Adipocyte (in vitro differentiated cells): Measurements from ENCODE around the gene KRT76.
"Not testable (repeated sequence)": the region's sequence is repeated elsewhere in the genome, so short reads cannot be mapped to it uniquely, and the experiment has no call there.

Experiments
- DNase-seq: peaks from one replicate; pipeline ENCODE4 v3.0.0-alpha.2; 2015; ENCODE audit warnings: low read depth
- H3K27me3 ChIP-seq: replicated peaks from 2 replicates; pipeline ENCODE4 v1.7.0; 2013; ENCODE audit warnings: mild to moderate bottlenecking, low read length, moderate library complexity; ENCODE audit not compliant: control insufficient read depth, insufficient read depth
- H3K36me3 ChIP-seq: 2 replicates; pipeline ENCODE4 v1.7.0; 2013; ENCODE audit warnings: low read length, mild to moderate bottlenecking, moderate library complexity; ENCODE audit not compliant: control insufficient read depth, insufficient read depth, severe bottlenecking
- H3K4me1 ChIP-seq: 2 replicates; pipeline ENCODE4 v1.7.0; 2013; ENCODE audit warnings: mild to moderate bottlenecking, low read length, moderate library complexity; ENCODE audit not compliant: control insufficient read depth, insufficient read depth
- H3K4me3 ChIP-seq: 2 replicates; pipeline ENCODE4 v1.7.0; 2013; ENCODE audit warnings: mild to moderate bottlenecking, low read length, moderate library complexity
- H3K9ac ChIP-seq: 2 replicates; pipeline ENCODE4 v1.7.0; 2013; ENCODE audit warnings: mild to moderate bottlenecking, low read length, moderate library complexity
- H3K9me3 ChIP-seq: 2 replicates; pipeline ENCODE4 v1.7.0; 2013; ENCODE audit warnings: mild to moderate bottlenecking, low read length, moderate library complexity; ENCODE audit not compliant: control insufficient read depth

The KRT76 gene

GRCh38 chr12:52752516-52752915 is 24.6 kb downstream of the KRT76 start:
- H3K36me3 ChIP-seq, result no peaks in the 10 kb centered on the region
- peaks cover 4% of the 10 kb centered on the region for H3K9me3 ChIP-seq
- DNase-seq, result no peak
- no peak overlapping the region for H3K4me3 ChIP-seq
- H3K4me1 ChIP-seq, result no peaks in the 10 kb centered on the region
- no peak overlapping the region for H3K9ac ChIP-seq
- peaks cover 54% of the 10 kb centered on the region for H3K27me3 ChIP-seq

DNA sequence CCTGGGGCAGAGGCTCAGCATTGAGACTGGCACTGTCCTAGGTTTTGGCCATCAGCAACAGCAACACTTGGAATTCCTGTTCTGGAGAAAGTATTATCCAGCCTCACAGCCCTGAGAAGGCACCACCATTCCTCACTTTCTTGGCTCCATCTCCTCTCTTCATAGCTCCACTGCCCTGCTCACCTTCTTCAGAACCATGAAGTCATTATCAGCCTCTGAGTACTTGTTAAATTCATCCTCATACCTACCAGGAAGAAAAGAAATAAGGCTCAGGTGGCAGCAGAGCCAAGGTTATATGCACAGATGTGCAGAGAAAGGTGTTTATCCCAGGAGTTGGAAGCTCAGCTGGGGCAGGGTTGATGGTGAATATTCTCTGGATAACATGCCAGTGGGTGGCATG is 25.4 kb downstream of the KRT76 start:
- no peak overlapping the region for H3K4me3 ChIP-seq
- peaks cover 54% of the 10 kb centered on the region for H3K27me3 ChIP-seq
- H3K9ac ChIP-seq, result no peak overlapping the region

DNA sequence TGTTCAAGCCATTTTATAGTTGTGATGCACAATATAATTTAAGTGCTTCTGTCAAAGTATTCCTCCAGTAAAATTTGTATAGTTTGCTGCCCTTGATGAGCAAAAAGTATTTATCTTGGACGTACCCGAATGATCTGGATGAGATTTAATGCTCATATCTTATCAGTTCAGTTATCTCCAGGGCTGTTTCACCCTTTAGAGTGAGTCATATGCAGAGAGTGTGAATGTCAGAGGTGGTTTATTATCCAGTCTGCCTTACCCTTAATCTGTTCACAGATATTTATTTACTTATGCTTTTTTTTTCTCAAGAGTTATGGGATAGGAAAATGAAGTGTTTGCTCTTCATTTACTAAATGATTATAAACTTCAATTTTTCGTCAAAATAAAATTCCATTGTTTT is 26.6 kb downstream of the KRT76 start:
- H3K27me3 ChIP-seq, result peaks cover 51% of the 10 kb centered on the region
- not testable (repeated sequence) for H3K4me3 ChIP-seq, H3K9ac ChIP-seq, H3K36me3 ChIP-seq, H3K4me1 ChIP-seq, H3K9me3 ChIP-seq, DNase-seq

More for the DNA sequence above, 25.4 kb downstream of the KRT76 start:
- Histone ChIP-seq H3K9me3 (peaks cover under 1% of the 10 kb centered on the region), H3K4me1 (no peaks in the 10 kb centered on the region), H3K36me3 (no peaks in the 10 kb centered on the region)
- no peak for DNase-seq

DNA sequence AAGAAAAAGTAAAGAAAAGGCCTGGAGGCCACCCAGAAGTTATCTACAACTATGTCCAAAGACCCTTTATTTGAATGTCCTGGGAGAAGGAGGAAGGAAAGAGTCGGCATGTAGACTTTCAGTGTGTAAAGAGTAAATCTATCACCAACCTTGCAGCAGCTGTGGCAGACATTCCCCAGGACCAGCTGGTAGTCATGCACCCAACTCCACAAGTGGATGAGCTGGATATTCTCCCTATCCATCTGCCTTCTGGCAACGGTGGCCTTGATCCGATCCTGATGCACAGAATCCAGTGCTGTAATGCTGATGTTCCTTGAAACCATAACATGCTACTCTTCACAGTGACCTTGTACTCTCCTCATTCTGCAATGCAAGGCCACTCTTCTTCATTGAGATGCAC is 27.3 kb downstream of the KRT76 start:
- no peak for DNase-seq
- Histone ChIP-seq H3K9ac (no peak overlapping the region), H3K27me3 (peaks cover 51% of the 10 kb centered on the region), H3K9me3 (no peaks in the 10 kb centered on the region), H3K36me3 (no peaks in the 10 kb centered on the region), H3K4me1 (no peaks in the 10 kb centered on the region), H3K4me3 (no peak overlapping the region)

DNA sequence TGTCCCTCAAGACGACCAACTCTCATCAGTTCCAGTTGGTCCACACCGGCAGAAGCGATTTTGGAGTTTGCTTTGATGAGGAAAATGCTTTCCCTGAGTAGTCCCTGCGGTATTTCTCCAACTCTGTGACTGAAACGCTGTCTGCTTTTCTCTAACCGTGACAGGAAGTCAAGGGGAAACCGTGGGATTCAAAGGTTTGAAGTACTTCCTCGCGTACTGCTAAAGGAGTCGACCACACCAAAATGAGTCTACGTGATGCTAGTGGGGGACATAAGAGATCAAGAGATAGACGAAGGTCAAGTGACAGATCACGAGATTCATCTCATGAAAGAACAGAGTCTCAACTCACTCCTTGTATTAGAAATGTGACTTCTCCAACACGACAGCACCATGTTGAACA is 28.6 kb downstream of the KRT76 start:
- Histone ChIP-seq H3K9me3 (no peaks in the 10 kb centered on the region), H3K4me1 (no peaks in the 10 kb centered on the region), H3K36me3 (no peaks in the 10 kb centered on the region), H3K27me3 (peaks cover 50% of the 10 kb centered on the region), H3K4me3 (no peak overlapping the region), H3K9ac (no peak overlapping the region)
- no peak for DNase-seq

DNA sequence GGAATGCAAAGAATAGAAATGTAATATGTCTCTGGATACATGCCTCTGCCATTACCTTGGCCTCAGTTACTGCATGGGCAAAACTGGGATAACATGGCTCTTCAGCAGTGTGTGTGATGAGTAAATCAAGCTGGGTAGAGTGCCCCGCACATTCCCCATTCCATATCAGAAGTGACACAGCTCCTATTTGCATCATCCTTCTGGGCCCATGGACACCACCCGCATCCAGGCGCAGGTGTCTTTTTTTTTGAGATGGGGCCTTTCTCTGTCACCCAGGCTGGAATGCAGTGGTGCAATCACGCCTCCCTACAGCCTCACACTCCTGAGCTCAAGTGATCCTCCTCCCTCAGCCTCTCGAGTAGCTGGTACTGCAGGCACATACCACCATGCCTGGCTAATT is 31.6 kb downstream of the KRT76 start:
- Histone ChIP-seq H3K36me3 (no peaks in the 10 kb centered on the region), H3K9me3 (no peaks in the 10 kb centered on the region), H3K4me1 (no peaks in the 10 kb centered on the region), H3K27me3 (peaks cover 47% of the 10 kb centered on the region), H3K4me3 (no peak overlapping the region), H3K9ac (no peak overlapping the region)
- DNase-seq, result no peak

- DNase-seq, result no peak
- Histone ChIP-seq H3K4me1 (no peaks in the 10 kb centered on the region), H3K27me3 (peaks cover 42% of the 10 kb centered on the region)
Measured at GRCh38 chr12:52744493-52745156, 32.5 kb downstream of the KRT76 start.

DNA sequence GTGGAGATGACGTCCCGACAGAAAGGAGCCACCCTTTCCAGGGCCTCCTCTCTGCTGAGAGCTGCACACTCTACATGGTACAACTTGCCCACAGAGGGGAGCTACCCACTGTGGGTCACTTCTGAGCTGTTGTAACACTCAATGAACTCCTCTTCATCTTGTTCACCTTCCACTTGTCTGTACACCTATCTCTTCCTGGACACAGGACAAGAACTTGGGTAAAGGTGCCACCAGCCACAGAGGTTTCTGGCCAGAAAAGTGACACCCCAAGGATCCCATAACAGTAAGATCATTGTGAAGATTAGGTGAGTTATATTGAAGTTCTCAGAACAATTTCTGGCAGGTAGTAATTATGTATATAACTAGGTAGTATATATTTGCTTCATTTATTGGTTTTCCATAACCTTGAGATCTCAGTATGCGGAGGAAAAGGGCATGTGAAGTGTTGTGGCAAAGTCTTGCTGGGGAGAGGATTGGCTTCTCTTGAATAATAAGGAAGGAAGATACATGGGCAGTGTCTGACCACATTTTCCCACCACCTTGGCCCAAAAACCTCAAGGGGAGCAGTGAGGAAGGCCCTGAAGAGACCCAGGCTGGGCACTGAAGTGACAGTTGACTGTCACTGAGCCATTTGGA is 34.2 kb downstream of the KRT76 start:
- Histone ChIP-seq H3K27me3 (peaks cover 38% of the 10 kb centered on the region), H3K4me1 (no peaks in the 10 kb centered on the region), H3K9ac (no peak overlapping the region), H3K36me3 (no peaks in the 10 kb centered on the region), H3K9me3 (no peaks in the 10 kb centered on the region), H3K4me3 (no peak overlapping the region)
- no peak for DNase-seq

More at GRCh38 chr12:52744493-52745156, 32.5 kb downstream of the KRT76 start:
- H3K4me3 ChIP-seq, result no peak overlapping the region
- no peaks in the 10 kb centered on the region for H3K9me3 ChIP-seq
- H3K9ac ChIP-seq, result no peak overlapping the region
- H3K36me3 ChIP-seq, result no peaks in the 10 kb centered on the region

DNA sequence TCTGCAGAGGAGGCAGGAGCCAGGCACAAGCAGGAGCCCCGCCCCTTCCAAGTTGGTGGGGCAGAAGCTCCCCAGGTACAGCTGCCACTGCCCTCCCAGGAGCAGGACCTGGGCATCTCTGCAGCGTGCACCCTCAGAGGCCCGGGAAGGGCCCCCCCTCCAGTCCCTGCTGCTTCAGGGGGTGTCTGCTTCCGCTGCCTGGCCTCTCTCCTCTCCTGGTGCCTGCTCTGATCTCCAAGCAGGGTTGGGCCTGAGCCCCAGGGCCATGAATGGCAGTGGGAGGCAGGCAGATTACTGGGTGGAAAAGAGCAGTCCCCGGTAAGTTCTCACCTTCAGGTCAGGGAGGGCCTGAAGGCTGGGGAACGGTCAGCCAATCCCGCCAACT is 35.0 kb downstream of the KRT76 start:
- Histone ChIP-seq H3K27me3 (peaks cover 34% of the 10 kb centered on the region), H3K9ac (no peak overlapping the region), H3K9me3 (no peaks in the 10 kb centered on the region), H3K36me3 (no peaks in the 10 kb centered on the region), H3K4me1 (no peaks in the 10 kb centered on the region), H3K4me3 (no peak overlapping the region)
- DNase-seq, result no peak

DNA sequence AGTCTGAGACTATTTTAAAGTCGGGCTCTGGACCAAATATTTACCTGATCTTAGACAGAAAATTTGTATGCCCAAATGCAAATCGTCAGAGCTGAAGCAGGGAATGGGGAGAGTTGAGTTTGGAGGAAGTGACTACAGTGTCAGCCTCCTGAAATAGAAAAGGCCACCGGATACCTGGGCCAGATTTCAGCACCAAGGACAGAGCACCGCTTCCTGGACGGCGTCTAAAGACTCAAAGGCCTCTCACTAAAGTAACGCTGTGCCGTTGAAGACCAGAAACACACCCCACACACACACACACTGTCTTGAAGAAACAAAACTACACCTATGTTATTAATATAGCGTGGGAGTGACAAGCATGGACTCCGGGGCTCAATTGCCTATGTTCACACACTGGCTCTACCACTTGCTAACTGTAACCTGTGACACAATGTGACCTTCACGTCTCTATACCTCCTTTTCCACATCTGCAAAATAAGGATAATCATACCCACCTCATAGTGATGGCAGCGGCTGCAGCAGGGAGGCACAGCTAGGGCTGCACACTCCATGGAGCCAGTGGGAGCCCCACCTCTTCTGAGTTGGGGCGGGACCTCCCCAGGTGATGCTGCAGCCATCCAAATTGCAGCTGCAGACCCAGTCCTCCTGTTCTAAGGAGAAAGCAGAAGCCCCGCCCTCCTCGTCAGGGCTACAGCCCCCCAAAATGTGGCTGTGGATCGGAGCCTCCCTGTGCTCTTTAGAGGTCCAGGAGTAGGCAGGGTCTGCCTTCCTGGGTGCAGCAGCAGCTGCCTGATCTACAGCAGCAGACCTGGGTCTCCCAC is 35.6 kb downstream of the KRT76 start:
- Histone ChIP-seq H3K9ac (no peak overlapping the region), H3K36me3 (no peaks in the 10 kb centered on the region), H3K27me3 (peaks cover 28% of the 10 kb centered on the region), H3K4me1 (no peaks in the 10 kb centered on the region), H3K9me3 (no peaks in the 10 kb centered on the region), H3K4me3 (no peak overlapping the region)
- peak; percentile 60 for DNase-seq

DNA sequence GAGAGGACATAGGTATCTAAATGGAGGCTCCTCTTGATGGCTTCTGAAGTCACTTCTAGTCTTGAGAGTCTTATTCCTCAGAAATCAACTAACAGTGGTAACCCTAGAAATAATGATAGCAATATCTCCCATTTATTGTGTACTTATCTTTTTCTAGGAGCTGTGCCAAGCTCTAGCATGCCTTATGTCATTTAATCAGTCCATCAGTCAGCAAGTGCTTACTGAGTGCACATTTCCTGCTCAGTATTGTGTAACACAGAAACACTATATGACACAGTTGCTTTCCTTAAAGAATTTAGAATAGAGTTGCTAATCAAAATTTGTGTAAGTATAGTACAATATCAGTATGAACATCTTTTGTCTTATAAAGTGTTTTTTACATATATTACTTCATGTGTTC is 36.6 kb downstream of the KRT76 start:
- no peak for DNase-seq
- Histone ChIP-seq H3K9ac (no peak overlapping the region), H3K9me3 (no peaks in the 10 kb centered on the region), H3K4me1 (no peaks in the 10 kb centered on the region), H3K27me3 (peaks cover 20% of the 10 kb centered on the region), H3K4me3 (no peak overlapping the region), H3K36me3 (no peaks in the 10 kb centered on the region)
